ENCODE data around the gene OR10A2.

- TF ChIP-seq TAF1 (IDR thresholded peaks at IDR 0.05; ENCODE audit: low read depth, low read length) (no peak), POLR2A (IDR thresholded peaks at IDR 0.05; ENCODE audit: low read depth, low read length) (no peak), POLR2AphosphoS5 (IDR thresholded peaks at IDR 0.05; ENCODE audit: low read depth, low read length) (no peak)
Observed at GRCh38 chr11:6876325-6876724, 13.5 kb downstream of the OR10A2 start, which contains the start of gene OR10A4.
